Peyer's patch (tissue), 4 donors: ENCODE results near the gene AP1M1. TPM values are rescaled to one million over a fixed set of nuclear protein-coding genes. Genes with fewer than 3 reads are reported as not detected.
A peak's percentile ranks its signal among the peaks of the same experiment; 100 is the strongest.

Experiments
- DNase-seq, 3 donors: peaks; one replicate each; pipeline ENCODE4 v3.0.0-alpha.2; 2017 to 2019
- H3K27ac ChIP-seq, 4 donors: fragments of 200-600 bp; sonication (generic); one replicate each; pipeline ENCODE4 v1.5.1; 2016 to 2019
- H3K27me3 ChIP-seq, 2 donors: fragments of 200-600 bp; sonication (generic); one replicate each; pipeline ENCODE4 v1.5.1; 2019
- H3K36me3 ChIP-seq, 3 donors: fragments of 200-600 bp; sonication (generic); one replicate each; pipeline ENCODE4 v1.5.1; 2016 to 2019
- H3K4me1 ChIP-seq, 4 donors: fragments of 200-600 bp; sonication (generic); one replicate each; pipeline ENCODE4 v1.5.1; 2016 to 2019
- H3K4me3 ChIP-seq, 4 donors: fragments of 200-600 bp; sonication (generic); 1 replicate in 3 of 4; 2 replicates in 1 of 4; pipeline ENCODE4 v1.5.1; 2016 to 2019; ENCODE audit warnings: mild to moderate bottlenecking in 1 of 4
- H3K9me3 ChIP-seq, 4 donors: fragments of 200-600 bp; sonication (generic); one replicate each; pipeline ENCODE4 v1.5.1; 2016 to 2019; ENCODE audit warnings: mild to moderate bottlenecking in 1 of 4
- POLR2A ChIP-seq, 2 donors: fragments of 450-650 bp; IDR thresholded peaks; one replicate each; pipeline ENCODE4 v1.5.1; 2017; ENCODE audit warnings: antibody characterized with exemption in 2 of 2, mild to moderate bottlenecking in 2 of 2, moderate library complexity in 2 of 2
- total RNA-seq, 4 donors: library from RNA; depleted of rRNA; stranded (reverse); fragments of >200 nt; gene quantifications; one replicate each; pipeline ENCODE4 v1.1.0, GENCODE V29; 2016
- TF ChIP-seq, protein P1 (sequence below), 6 experiments: fragments of 450-650 bp in 4 of 6; fragments of 200-600 bp in 2 of 6; sonication (generic) in 1 of 6; IDR thresholded peaks; one replicate each; pipeline ENCODE4 v1.5.1; 2017 to 2019; ENCODE audit warnings: antibody characterized with exemption in 6 of 6, mild to moderate bottlenecking in 3 of 6, moderate library complexity in 1 of 6

The AP1M1 gene
- total RNA-seq, 4 donors from 2014 or later = 52.7 to 83.9 (median 62.8) TPM

DNA sequence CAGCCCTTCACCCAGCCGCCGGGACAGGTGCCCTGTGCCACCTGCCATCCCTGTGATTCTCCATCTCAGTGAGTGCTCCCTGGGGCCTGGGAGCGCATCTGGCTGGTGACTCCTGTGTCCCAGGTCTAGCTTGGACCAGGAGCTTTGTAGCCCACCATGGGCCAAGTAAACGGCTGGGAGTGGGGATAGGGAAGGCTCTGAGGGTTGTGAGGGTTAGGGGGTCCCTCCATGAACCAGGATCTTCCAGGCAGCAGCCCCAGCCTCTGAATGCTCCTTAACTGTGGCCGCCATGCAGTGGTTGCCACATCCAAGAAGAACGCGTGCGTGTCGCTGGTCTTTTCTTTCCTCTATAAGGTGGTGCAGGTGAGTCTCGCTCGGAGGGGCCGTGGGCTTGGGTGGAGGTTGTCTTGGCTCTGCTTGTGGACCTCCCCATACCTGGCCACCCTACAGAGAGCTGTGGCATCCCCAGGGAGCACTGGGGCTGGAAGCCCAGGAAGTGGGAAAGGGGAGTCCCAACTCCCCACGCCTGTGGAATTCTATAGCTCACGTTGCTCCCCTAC is 8.4 kb downstream of the AP1M1 start:
- DNase-seq = peak in 1 of 3 donors; percentile 33
- Histone ChIP-seq H3K4me1 (peaks cover 0 to 11% (median 0%) of the 10 kb centered on the region in 4 donors), H3K36me3 (peaks cover 0 to 94% (median 0%) of the 10 kb centered on the region in 3 donors), H3K27me3 (no peaks in the 10 kb centered on the region), H3K4me3 (no peak overlapping the region), H3K27ac (no peak overlapping the region), H3K9me3 (no peaks in the 10 kb centered on the region)
- TF ChIP-seq, protein P1, sequence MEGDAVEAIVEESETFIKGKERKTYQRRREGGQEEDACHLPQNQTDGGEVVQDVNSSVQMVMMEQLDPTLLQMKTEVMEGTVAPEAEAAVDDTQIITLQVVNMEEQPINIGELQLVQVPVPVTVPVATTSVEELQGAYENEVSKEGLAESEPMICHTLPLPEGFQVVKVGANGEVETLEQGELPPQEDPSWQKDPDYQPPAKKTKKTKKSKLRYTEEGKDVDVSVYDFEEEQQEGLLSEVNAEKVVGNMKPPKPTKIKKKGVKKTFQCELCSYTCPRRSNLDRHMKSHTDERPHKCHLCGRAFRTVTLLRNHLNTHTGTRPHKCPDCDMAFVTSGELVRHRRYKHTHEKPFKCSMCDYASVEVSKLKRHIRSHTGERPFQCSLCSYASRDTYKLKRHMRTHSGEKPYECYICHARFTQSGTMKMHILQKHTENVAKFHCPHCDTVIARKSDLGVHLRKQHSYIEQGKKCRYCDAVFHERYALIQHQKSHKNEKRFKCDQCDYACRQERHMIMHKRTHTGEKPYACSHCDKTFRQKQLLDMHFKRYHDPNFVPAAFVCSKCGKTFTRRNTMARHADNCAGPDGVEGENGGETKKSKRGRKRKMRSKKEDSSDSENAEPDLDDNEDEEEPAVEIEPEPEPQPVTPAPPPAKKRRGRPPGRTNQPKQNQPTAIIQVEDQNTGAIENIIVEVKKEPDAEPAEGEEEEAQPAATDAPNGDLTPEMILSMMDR (IDR thresholded peaks at IDR 0.05) = no peak
- TF ChIP-seq POLR2A (IDR thresholded peaks at IDR 0.05) = no peak

DNA sequence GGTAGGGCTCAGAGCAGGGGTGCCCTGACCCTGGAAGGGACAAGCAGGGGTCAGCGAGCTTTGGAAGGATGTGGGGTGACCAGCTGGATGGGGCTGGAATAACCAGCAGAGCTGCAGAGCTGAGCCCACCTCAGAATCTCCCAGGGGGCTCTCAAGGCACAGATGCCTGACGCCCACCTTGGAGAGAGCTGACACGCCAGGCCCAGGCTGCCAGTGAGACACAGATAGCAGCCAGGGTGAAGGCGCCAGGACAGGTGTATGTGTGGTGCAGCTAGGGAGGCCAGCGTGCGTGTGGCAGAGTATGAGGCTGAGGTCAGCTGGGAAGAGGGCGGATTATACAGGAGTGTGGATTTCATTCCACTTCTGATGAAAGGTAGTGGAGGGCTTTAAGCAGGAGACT is 8.9 kb downstream of the AP1M1 start:
- peaks cover 0 to 99% (median 0%) of the 10 kb centered on the region in 3 donors for H3K36me3 ChIP-seq
- DNase-seq = peak in 1 of 3 donors; percentile 30
- H3K4me3 ChIP-seq = no peak overlapping the region
- no peak overlapping the region for H3K27ac ChIP-seq
- no peaks in the 10 kb centered on the region for H3K27me3 ChIP-seq
- H3K9me3 ChIP-seq = no peaks in the 10 kb centered on the region
- TF ChIP-seq, protein P1 (IDR thresholded peaks at IDR 0.05) = no peak
- TF ChIP-seq POLR2A (IDR thresholded peaks at IDR 0.05) = no peak
- peaks cover 0 to 9% (median 0%) of the 10 kb centered on the region in 4 donors for H3K4me1 ChIP-seq

DNA sequence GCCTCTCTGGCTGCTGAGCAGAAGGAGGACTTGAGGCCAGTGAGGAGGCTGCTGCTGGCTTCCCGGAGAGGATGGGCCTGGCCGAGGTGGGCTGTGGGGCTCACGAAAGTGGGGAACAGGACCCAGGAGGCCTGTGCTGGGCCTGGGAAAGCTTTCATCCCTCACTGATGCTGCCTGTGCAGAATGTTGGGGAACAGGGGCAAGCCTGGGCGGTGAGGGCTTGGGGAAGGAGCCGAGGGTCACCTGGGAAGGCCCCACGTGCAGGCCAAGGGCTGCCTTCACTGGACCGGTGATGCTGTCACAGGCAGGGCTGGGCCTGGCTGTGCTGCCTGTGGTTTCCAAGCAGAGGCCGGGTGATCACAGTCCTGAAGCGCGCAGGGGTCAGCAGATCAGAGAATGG is 9.4 kb downstream of the AP1M1 start:
- H3K36me3 ChIP-seq = peaks cover 0 to 99% (median 0%) of the 10 kb centered on the region in 3 donors
- no peak overlapping the region for H3K27ac ChIP-seq
- TF ChIP-seq POLR2A (IDR thresholded peaks at IDR 0.05) = no peak
- TF ChIP-seq, protein P1 (IDR thresholded peaks at IDR 0.05) = no peak
- no peaks in the 10 kb centered on the region for H3K9me3 ChIP-seq
- peaks cover 0 to 5% (median 0%) of the 10 kb centered on the region in 4 donors for H3K4me1 ChIP-seq
- H3K4me3 ChIP-seq = no peak overlapping the region
- no peaks in the 10 kb centered on the region for H3K27me3 ChIP-seq
- DNase-seq = peak in 1 of 3 donors; percentile 11

DNA sequence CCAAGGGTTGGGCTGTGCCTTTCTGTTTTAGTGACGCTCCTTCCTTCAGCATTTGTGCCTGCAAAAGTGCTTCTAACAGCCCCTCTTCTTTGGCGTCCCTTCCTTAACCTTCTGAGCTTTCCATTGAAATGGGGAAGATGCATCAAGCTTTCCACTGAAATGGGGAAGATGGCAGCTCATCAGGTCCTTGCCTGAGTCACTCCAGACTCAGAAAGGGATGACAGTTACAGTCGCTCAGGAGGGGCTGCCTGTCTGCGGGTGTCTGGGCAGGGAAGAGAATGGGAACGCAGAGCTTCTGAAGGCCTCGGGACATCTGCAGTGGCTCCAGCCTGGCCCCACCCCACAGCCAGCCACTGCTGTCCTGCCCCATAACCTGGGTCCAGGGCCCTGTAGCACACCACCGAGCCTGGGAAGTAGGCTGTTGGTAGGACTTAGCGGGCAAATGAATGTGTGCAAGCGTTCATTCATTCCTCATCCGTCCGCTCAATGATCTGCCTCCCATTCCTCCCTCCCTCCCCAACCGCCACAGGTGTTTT is 9.8 kb downstream of the AP1M1 start:
- TF ChIP-seq POLR2A (IDR thresholded peaks at IDR 0.05) = no peak
- TF ChIP-seq, protein P1 (IDR thresholded peaks at IDR 0.05) = no peak
- Histone ChIP-seq H3K36me3 (peaks cover 0 to 99% (median 0%) of the 10 kb centered on the region in 3 donors), H3K27me3 (no peaks in the 10 kb centered on the region), H3K27ac (no peak overlapping the region), H3K4me3 (no peak overlapping the region), H3K9me3 (no peaks in the 10 kb centered on the region), H3K4me1 (peaks cover 0 to under 1% (median 0%) of the 10 kb centered on the region in 4 donors)
- DNase-seq = peak in 1 of 3 donors; percentile 17

DNA sequence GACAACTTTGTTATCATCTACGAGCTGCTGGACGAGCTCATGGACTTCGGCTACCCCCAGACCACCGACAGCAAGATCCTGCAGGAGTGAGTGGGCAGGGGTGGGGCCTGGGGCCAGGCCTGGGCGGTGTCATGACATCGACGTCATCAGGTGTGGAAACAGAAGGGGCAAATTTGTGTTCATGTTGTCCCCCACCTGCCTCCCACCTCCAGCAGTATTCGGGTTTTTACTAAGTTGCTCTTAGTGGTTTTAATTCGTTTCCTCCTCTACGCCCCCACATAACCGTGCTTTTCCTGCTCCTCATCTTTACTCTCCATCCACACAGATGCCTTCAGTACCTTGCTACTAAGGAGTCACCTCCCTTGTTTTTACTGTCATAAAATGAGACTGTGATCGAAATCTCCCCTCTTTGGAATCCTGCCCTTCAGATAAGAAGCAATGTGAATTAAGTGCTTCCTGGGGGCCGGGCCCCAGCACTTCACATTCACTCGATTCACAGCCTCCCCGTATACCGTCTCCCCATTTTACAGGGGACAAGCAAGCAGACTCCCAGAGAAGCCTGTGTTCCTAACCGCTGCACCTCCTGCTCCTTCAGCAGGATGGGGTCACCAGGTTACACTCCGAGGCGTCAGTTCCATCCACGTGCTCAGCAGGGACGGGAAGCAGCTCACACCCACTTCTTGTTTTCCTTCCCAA is 10.5 kb downstream of the AP1M1 start:
- Histone ChIP-seq H3K4me3 (no peak overlapping the region), H3K27me3 (no peaks in the 10 kb centered on the region), H3K36me3 (peaks cover 0 to 92% (median 0%) of the 10 kb centered on the region in 3 donors), H3K27ac (no peak overlapping the region), H3K9me3 (no peaks in the 10 kb centered on the region), H3K4me1 (no peaks in the 10 kb centered on the region)
- TF ChIP-seq, protein P1 (IDR thresholded peaks at IDR 0.05) = no peak
- no peak for TF ChIP-seq POLR2A (IDR thresholded peaks at IDR 0.05)
- peak in 1 of 3 donors; percentile 34 for DNase-seq
